ENCODE data around the gene CTXND2.

DNA sequence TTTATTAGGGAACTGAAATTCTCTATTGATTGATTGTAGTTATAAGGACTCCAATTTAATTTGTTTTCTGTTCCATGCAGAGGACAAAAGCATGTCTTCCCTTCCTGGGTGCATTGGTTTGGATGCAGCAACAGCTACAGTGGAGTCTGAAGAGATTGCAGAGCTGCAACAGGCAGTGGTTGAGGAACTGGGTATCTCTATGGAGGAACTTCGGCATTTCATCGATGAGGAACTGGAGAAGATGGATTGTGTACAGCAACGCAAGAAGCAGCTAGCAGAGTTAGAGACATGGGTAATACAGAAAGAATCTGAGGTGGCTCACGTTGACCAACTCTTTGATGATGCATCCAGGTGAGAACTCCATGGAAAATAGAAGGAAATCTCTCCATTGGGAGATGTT lies 40.7 kb downstream of the CTXND2 start:
- TF ChIP-seq, protein P1, sequence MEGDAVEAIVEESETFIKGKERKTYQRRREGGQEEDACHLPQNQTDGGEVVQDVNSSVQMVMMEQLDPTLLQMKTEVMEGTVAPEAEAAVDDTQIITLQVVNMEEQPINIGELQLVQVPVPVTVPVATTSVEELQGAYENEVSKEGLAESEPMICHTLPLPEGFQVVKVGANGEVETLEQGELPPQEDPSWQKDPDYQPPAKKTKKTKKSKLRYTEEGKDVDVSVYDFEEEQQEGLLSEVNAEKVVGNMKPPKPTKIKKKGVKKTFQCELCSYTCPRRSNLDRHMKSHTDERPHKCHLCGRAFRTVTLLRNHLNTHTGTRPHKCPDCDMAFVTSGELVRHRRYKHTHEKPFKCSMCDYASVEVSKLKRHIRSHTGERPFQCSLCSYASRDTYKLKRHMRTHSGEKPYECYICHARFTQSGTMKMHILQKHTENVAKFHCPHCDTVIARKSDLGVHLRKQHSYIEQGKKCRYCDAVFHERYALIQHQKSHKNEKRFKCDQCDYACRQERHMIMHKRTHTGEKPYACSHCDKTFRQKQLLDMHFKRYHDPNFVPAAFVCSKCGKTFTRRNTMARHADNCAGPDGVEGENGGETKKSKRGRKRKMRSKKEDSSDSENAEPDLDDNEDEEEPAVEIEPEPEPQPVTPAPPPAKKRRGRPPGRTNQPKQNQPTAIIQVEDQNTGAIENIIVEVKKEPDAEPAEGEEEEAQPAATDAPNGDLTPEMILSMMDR (IDR thresholded peaks at IDR 0.05 in 8 of 11, conservative IDR thresholded peaks at IDR 0.05 in 3 of 11) = no peak
- TF ChIP-seq POLR2A (IDR thresholded peaks at IDR 0.05) = no peak

Data from spleen (tissue), 7 donors.